ENCODE measurements around the gene CRNKL1. TPM values are rescaled to one million over a fixed set of nuclear protein-coding genes. Genes with fewer than 3 reads are reported as not detected.

Gene CRNKL1
- total and polyA plus RNA-seq, 11 donors, result 11.4 to 21.5 (median 15.7) TPM

DNA sequence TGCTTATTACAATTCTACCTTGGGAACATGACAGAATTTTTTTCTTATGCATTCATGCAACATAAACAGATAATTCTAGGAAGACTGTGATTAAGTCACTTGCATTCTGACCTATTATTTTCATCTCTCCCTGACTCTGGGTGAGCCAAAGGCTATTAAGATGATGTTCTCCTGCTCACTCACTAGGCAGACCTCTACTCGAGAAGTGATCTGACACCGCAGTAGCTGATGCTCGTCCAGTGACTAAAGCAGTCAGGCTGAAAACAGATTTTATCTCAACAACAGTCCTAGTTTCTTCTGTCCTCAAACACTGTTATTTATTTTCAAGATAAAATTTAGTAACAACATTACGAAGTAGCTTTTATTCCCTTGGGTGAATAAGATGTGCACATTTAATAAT lies 17.8 kb downstream of the CRNKL1 start:
- Histone ChIP-seq H3K36me3 (peaks cover 0 to 100% (median 99%) of the 10 kb centered on the region in 9 donors), H3K27me3 (no peaks in the 10 kb centered on the region), H3K4me1 (no peaks in the 10 kb centered on the region), H3K9me3 (no peaks in the 10 kb centered on the region), H3K27ac (no peak overlapping the region), H3K4me3 (no peak overlapping the region)
- WGBS, 4 donors, result 71 to 81% (median 76%) methylated on average over 4 of the region's 4 CpGs
- no peak for ATAC-seq
- intact Hi-C loops (cut with DNase I), result no loop called here
- DNase-seq, result no peak
- no peak for TF ChIP-seq POLR2A (IDR thresholded peaks at IDR 0.05)
- TF ChIP-seq, protein P1, sequence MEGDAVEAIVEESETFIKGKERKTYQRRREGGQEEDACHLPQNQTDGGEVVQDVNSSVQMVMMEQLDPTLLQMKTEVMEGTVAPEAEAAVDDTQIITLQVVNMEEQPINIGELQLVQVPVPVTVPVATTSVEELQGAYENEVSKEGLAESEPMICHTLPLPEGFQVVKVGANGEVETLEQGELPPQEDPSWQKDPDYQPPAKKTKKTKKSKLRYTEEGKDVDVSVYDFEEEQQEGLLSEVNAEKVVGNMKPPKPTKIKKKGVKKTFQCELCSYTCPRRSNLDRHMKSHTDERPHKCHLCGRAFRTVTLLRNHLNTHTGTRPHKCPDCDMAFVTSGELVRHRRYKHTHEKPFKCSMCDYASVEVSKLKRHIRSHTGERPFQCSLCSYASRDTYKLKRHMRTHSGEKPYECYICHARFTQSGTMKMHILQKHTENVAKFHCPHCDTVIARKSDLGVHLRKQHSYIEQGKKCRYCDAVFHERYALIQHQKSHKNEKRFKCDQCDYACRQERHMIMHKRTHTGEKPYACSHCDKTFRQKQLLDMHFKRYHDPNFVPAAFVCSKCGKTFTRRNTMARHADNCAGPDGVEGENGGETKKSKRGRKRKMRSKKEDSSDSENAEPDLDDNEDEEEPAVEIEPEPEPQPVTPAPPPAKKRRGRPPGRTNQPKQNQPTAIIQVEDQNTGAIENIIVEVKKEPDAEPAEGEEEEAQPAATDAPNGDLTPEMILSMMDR (IDR thresholded peaks at IDR 0.05), result no peak

DNA sequence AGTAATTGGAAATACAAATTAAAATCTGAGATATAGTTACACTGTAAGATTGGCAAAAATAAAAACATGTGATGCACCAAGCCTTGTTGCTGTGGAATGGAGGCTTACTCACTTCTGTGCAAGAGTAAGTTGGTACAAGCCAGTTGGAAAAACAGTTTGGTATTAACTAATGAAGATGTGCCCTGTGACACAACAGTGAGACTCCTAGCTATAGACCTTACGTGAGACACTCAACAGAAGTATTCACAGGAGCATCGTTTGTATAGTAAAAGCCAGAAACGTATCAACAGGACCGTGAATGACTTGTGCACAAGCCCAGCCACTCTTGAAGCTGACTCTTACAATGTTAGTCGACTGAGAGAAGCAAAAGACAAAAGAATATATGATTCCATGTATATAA lies 20.5 kb downstream of the CRNKL1 start:
- Histone ChIP-seq H3K4me3 (no peak overlapping the region), H3K27ac (no peak overlapping the region), H3K27me3 (no peaks in the 10 kb centered on the region), H3K9me3 (no peaks in the 10 kb centered on the region), H3K36me3 (peaks cover 0 to 100% (median 99%) of the 10 kb centered on the region in 9 donors), H3K4me1 (no peaks in the 10 kb centered on the region)
- no peak for DNase-seq
- TF ChIP-seq POLR2A (IDR thresholded peaks at IDR 0.05), result no peak
- TF ChIP-seq, protein P1 (IDR thresholded peaks at IDR 0.05), result no peak
- intact Hi-C loops (cut with DNase I), result no loop called here
- WGBS, 4 donors, result 87 to 92% (median 89%) methylated on average over 5 of the region's 5 CpGs
- ATAC-seq, result no peak

GRCh38 chr20:20027284-20027683 lies 25.0 kb downstream of the CRNKL1 start:
- no peak overlapping the region for H3K4me3 ChIP-seq
- ATAC-seq, result no peak
- TF ChIP-seq, protein P1 (IDR thresholded peaks at IDR 0.05), result no peak
- TF ChIP-seq POLR2A (IDR thresholded peaks at IDR 0.05), result no peak
- H3K4me1 ChIP-seq, result peaks cover 0 to 6% (median 0%) of the 10 kb centered on the region in 12 donors
- H3K9me3 ChIP-seq, result no peaks in the 10 kb centered on the region
- H3K27me3 ChIP-seq, result no peaks in the 10 kb centered on the region
- intact Hi-C loops (cut with DNase I), result no loop called here
- peaks cover 0 to 96% (median 83%) of the 10 kb centered on the region in 9 donors for H3K36me3 ChIP-seq
- WGBS, 4 donors, result 86 to 92% (median 90%) methylated on average over 2 of the region's 2 CpGs
- no peak for DNase-seq
- H3K27ac ChIP-seq, result no peak overlapping the region

DNA sequence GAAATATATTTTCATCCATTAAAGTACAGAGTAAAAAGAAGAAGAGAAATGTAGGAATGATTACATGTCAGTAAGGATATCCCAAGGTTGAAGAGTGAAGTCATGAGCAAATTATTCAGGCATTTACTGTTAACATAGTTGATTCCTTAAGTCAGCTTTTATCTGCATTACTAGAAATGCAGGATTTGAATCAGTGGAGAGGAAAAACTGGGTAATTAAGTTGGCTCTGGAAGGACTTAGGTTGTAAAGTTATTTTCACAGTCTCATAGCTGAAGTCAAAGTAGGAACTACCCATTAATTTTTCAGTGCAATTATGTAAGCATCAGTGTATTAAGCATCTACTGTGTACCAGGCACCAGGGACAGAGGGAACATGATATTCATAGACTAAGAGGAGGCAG lies 27.3 kb downstream of the CRNKL1 start:
- intact Hi-C loops (cut with DNase I), result no loop called here
- ATAC-seq (no peak), DNase-seq (no peak)
- Histone ChIP-seq H3K36me3 (peaks cover 0 to 76% (median 59%) of the 10 kb centered on the region in 9 donors), H3K9me3 (no peaks in the 10 kb centered on the region), H3K27ac (no peak overlapping the region), H3K4me3 (no peak overlapping the region), H3K27me3 (no peaks in the 10 kb centered on the region), H3K4me1 (peaks cover 0 to 28% (median 0%) of the 10 kb centered on the region in 12 donors)
- TF ChIP-seq POLR2A (IDR thresholded peaks at IDR 0.05), result no peak
- TF ChIP-seq, protein P1 (IDR thresholded peaks at IDR 0.05), result no peak
